Kidney tubule cell (primary cell): Measurements from ENCODE around the gene CPXM2.
A peak's percentile ranks its signal among the peaks of the same experiment; 100 is the strongest.

Experiments used
- DNase-seq: peaks from one replicate; pipeline ENCODE4 v3.0.0-alpha.2; 2018; ENCODE audit warnings: low spot score

CPXM2 gene

GRCh38 chr10:123772645-123773508 lies 118.7 kb downstream of the CPXM2 start:
- peak; percentile 4 for DNase-seq

GRCh38 chr10:123771877-123772644 lies 119.5 kb downstream of the CPXM2 start:
- no peak for DNase-seq

- DNase-seq = no peak
These were observed 122.0 kb downstream of the CPXM2 start for GRCh38 chr10:123769647-123770046.

- no peak for DNase-seq
These were observed 124.8 kb downstream of the CPXM2 start for GRCh38 chr10:123766761-123767160.

GRCh38 chr10:123766012-123766411 lies 125.6 kb downstream of the CPXM2 start:
- no peak for DNase-seq

GRCh38 chr10:123761666-123762230 lies 129.9 kb downstream of the CPXM2 start:
- no peak for DNase-seq

- DNase-seq = no peak
These were observed 130.6 kb downstream of the CPXM2 start for GRCh38 chr10:123761038-123761428.

GRCh38 chr10:123760356-123761037 lies 131.1 kb downstream of the CPXM2 start:
- DNase-seq = no peak

GRCh38 chr10:123759501-123760031 lies 132.0 kb downstream of the CPXM2 start:
- DNase-seq = peak; percentile 1

GRCh38 chr10:123759041-123759440 lies 132.6 kb downstream of the CPXM2 start:
- DNase-seq = no peak

GRCh38 chr10:123757853-123758252 lies 133.8 kb downstream of the CPXM2 start:
- DNase-seq = no peak

GRCh38 chr10:123755061-123755460 lies 136.5 kb downstream of the CPXM2 start:
- DNase-seq = no peak

GRCh38 chr10:123754123-123754522 lies 137.5 kb downstream of the CPXM2 start:
- no peak for DNase-seq

GRCh38 chr10:123751342-123752134 lies 140.1 kb downstream of the CPXM2 start:
- DNase-seq = no peak

GRCh38 chr10:123750901-123751300 lies 140.7 kb downstream of the CPXM2 start:
- no peak for DNase-seq

- DNase-seq = no peak
These were observed 142.9 kb downstream of the CPXM2 start for GRCh38 chr10:123748711-123749110.

- no peak for DNase-seq
These were observed 144.2 kb downstream of the CPXM2 start for GRCh38 chr10:123747426-123747825.

- no peak for DNase-seq
These were observed 144.7 kb downstream of the CPXM2 start for GRCh38 chr10:123746942-123747341.

- DNase-seq = no peak
These were observed 145.1 kb downstream of the CPXM2 start for GRCh38 chr10:123746520-123746919.

- DNase-seq = no peak
These were observed 145.5 kb downstream of the CPXM2 start for GRCh38 chr10:123746061-123746460.

GRCh38 chr10:123744224-123744536 lies 147.4 kb downstream of the CPXM2 start:
- DNase-seq = no peak
